Testis (tissue), 2 donors: ENCODE data around the gene GRID2.

Source experiments
- CTCF ChIP-seq, 3 experiments: fragments of 450-650 bp in 2 of 3; fragments of 200-600 bp in 1 of 3; sonication (generic) in 1 of 3; IDR thresholded peaks; one replicate each; pipeline ENCODE4 v1.5.1; 2016 to 2019; ENCODE audit warnings: antibody characterized with exemption in 3 of 3, mild to moderate bottlenecking in 2 of 3, moderate library complexity in 1 of 3
- POLR2A ChIP-seq: fragments of 450-650 bp; IDR thresholded peaks from one replicate; pipeline ENCODE4 v1.6.1; 2017; ENCODE audit warnings: antibody characterized with exemption, mild to moderate bottlenecking, moderate library complexity

GRCh38 chr4:93178279-93178678 lies 874.5 kb downstream of the GRID2 start:
- no peak for TF ChIP-seq CTCF (IDR thresholded peaks at IDR 0.05)
- no peak for TF ChIP-seq POLR2A
